Lung (tissue), 12 donors: ENCODE measurements around the gene SLC15A1. TPM values are rescaled to one million over a fixed set of nuclear protein-coding genes. Genes with fewer than 3 reads are reported as not detected.

Experiments used
- ATAC-seq: fragments of 200-7000 bp; cut with Tn5 transposase; one replicate; pipeline ENCODE4 v1.9.1; 2020; ENCODE audit warnings: moderate number of reproducible peaks; ENCODE audit not compliant: insufficient read depth, low FRiP score
- DNase-seq, 3 donors: peaks; one replicate each; pipeline ENCODE4 v3.0.0-alpha.2; 2013 to 2017
- H3K27ac ChIP-seq, 2 donors: one replicate each; pipeline ENCODE4 v1.5.1; 2013; ENCODE audit warnings: mild to moderate bottlenecking in 2 of 2, moderate library complexity in 2 of 2, control low read depth in 1 of 2, inconsistent platforms in 1 of 2, low read depth in 1 of 2, low read length in 1 of 2
- H3K27me3 ChIP-seq, 3 donors: one replicate each; pipeline ENCODE4 v1.5.1; 2013; ENCODE audit warnings: low read length in 2 of 3; ENCODE audit not compliant: control insufficient read depth in 3 of 3, insufficient read depth in 3 of 3
- H3K36me3 ChIP-seq, 4 donors: one replicate each; pipeline ENCODE4 v1.5.1; 2013; ENCODE audit warnings: low read length in 4 of 4, mild to moderate bottlenecking in 1 of 4, moderate library complexity in 1 of 4; ENCODE audit not compliant: control insufficient read depth in 4 of 4, insufficient read depth in 4 of 4
- H3K4me1 ChIP-seq, 5 donors: one replicate each; pipeline ENCODE4 v1.5.1; 2013; ENCODE audit warnings: low read length in 5 of 5, mild to moderate bottlenecking in 2 of 5, moderate library complexity in 1 of 5; ENCODE audit not compliant: control insufficient read depth in 5 of 5, insufficient read depth in 5 of 5
- H3K4me3 ChIP-seq: one replicate; pipeline ENCODE4 v1.5.1; 2013; ENCODE audit warnings: mild to moderate bottlenecking, control low read depth, moderate library complexity
- H3K9ac ChIP-seq, 2 donors: one replicate each; pipeline ENCODE4 v1.5.1; 2013; ENCODE audit warnings: low read length in 2 of 2, control low read depth in 1 of 2; ENCODE audit not compliant: insufficient read depth in 1 of 2
- H3K9me3 ChIP-seq, 4 donors: one replicate each; pipeline ENCODE4 v1.5.1; 2013; ENCODE audit warnings: low read length in 3 of 4, mild to moderate bottlenecking in 1 of 4, moderate library complexity in 1 of 4; ENCODE audit not compliant: control insufficient read depth in 4 of 4, insufficient read depth in 3 of 4
- CTCF ChIP-seq: IDR thresholded peaks from 2 replicates; pipeline ENCODE4 v1.5.1; 2012; ENCODE audit warnings: mild to moderate bottlenecking; ENCODE audit errors: control extremely low read depth, extremely low read depth
- WGBS, 2 donors: extraction: QIAGEN DNeasy Blood & Tissue Kit; methylation state at CpG; one replicate each; pipeline ENCODE4 v1.1.7; 2013; 5-methylcytosine and 5-hydroxymethylcytosine counted together
- polyA plus RNA-seq, 2 donors: library from polyadenylated mRNA; stranded (reverse); fragments of 200-250 nt; gene quantifications; one replicate each; pipeline ENCODE4 v1.2.1, GENCODE V29; 2013
- total RNA-seq, 2 donors: library from RNA; depleted of rRNA in 1 of 2; stranded (reverse); fragments of >200 nt in 1 of 2; gene quantifications; one replicate each; pipeline ENCODE4 v1.2.1, GENCODE V29; 2014 to 2021
- donor health status: control.
- donor health status: control.
- donor health status: Bipolar disorder and iron deficiency.
- donor health status: healthy.
- donor health status: DM: yes; HTN: yes; CAD: no.

SLC15A1 gene
- total and polyA plus RNA-seq, 4 donors = 0.01 to 1.4 (median 0.31) TPM; not detected in 1

- no peaks in the 10 kb centered on the region for H3K4me1 ChIP-seq
- DNase-seq (no peak), ATAC-seq (no peak)
- WGBS, 2 donors = 62 to 69% methylated on average over 3 of the region's 3 CpGs
- no peak for TF ChIP-seq CTCF
- H3K9ac ChIP-seq = no peak overlapping the region
- no peak overlapping the region for H3K4me3 ChIP-seq
- H3K36me3 ChIP-seq = no peaks in the 10 kb centered on the region
- no peaks in the 10 kb centered on the region for H3K27me3 ChIP-seq
- no peaks in the 10 kb centered on the region for H3K9me3 ChIP-seq
- no peak overlapping the region for H3K27ac ChIP-seq
Observed at GRCh38 chr13:98664924-98665637, 87.4 kb downstream of the SLC15A1 start.

- no peaks in the 10 kb centered on the region for H3K4me1 ChIP-seq
- H3K36me3 ChIP-seq = no peaks in the 10 kb centered on the region
- H3K9ac ChIP-seq = no peak overlapping the region
- H3K27me3 ChIP-seq = no peaks in the 10 kb centered on the region
- WGBS, 2 donors = 85 to 92% methylated on average over 1 of the region's 1 CpG
- no peak overlapping the region for H3K4me3 ChIP-seq
- H3K27ac ChIP-seq = no peak overlapping the region
- DNase-seq = no peak
- no peak for ATAC-seq
- no peak for TF ChIP-seq CTCF
- H3K9me3 ChIP-seq = no peaks in the 10 kb centered on the region
Observed at GRCh38 chr13:98664510-98664909, 88.0 kb downstream of the SLC15A1 start.

GRCh38 chr13:98664047-98664446 is 88.4 kb downstream of the SLC15A1 start:
- ATAC-seq = no peak
- TF ChIP-seq CTCF = no peak
- Histone ChIP-seq H3K27me3 (no peaks in the 10 kb centered on the region), H3K4me1 (no peaks in the 10 kb centered on the region), H3K36me3 (no peaks in the 10 kb centered on the region), H3K27ac (no peak overlapping the region), H3K4me3 (no peak overlapping the region), H3K9me3 (no peaks in the 10 kb centered on the region), H3K9ac (no peak overlapping the region)
- 79 to 84% methylated on average over 11 of the region's 11 CpGs for WGBS, 2 donors
- DNase-seq = no peak

- H3K9ac ChIP-seq = no peak overlapping the region
- no peaks in the 10 kb centered on the region for H3K27me3 ChIP-seq
- DNase-seq = no peak
- H3K9me3 ChIP-seq = no peaks in the 10 kb centered on the region
- no peaks in the 10 kb centered on the region for H3K4me1 ChIP-seq
- H3K27ac ChIP-seq = no peak overlapping the region
- ATAC-seq = no peak
- H3K36me3 ChIP-seq = no peaks in the 10 kb centered on the region
- no peak overlapping the region for H3K4me3 ChIP-seq
- WGBS, 2 donors = 39 to 72% methylated on average over 5 of the region's 5 CpGs
- TF ChIP-seq CTCF = no peak
Observed at GRCh38 chr13:98658131-98658530, 94.3 kb downstream of the SLC15A1 start.
